HFFc6 (cell line): ENCODE results near the gene HHIPL1. TPM values are rescaled to one million over a fixed set of nuclear protein-coding genes. Genes with fewer than 3 reads are reported as not detected.

Experiments
- DNase-seq: peaks from one replicate; pipeline ENCODE4 v3.0.0-alpha.2; 2018
- H3K27ac Mint-ChIP-seq: 2 replicates; pipeline ENCODE4 v1.8.0; 2020; ENCODE audit warnings: mild to moderate bottlenecking, mixed read lengths
- H3K27me3 Mint-ChIP-seq: 2 replicates; pipeline ENCODE4 v1.8.0; 2021; ENCODE audit warnings: mild to moderate bottlenecking, moderate library complexity, mixed read lengths; ENCODE audit not compliant: insufficient read depth
- H3K36me3 Mint-ChIP-seq: 2 replicates; pipeline ENCODE4 v1.8.0; 2021; ENCODE audit warnings: low read depth, mixed read lengths
- H3K4me1 Mint-ChIP-seq: 2 replicates; pipeline ENCODE4 v1.8.0; 2020; ENCODE audit warnings: low read depth, mixed read lengths
- H3K4me3 Mint-ChIP-seq: 2 replicates; pipeline ENCODE4 v1.8.0; 2020; ENCODE audit warnings: mild to moderate bottlenecking, moderate library complexity, mixed read lengths
- H3K9me3 Mint-ChIP-seq: 2 replicates; pipeline ENCODE4 v1.8.0; 2020; ENCODE audit warnings: mild to moderate bottlenecking, mixed read lengths
- total RNA-seq, 6 experiments: library from RNA; stranded (reverse); fragmentation: NEBNext Ultra II Directional; extraction: Animal tissue kit (Norgen Biotek cat#: 25700); gene quantifications; 2 replicates in 1 of 6; 3 replicates in 5 of 6; pipeline ENCODE4 v1.2.3, GENCODE V29; 2021
- TF ChIP-seq, protein P1 (sequence below): fragments of 200-600 bp; sonication (generic); IDR thresholded peaks from 2 replicates; pipeline ENCODE4 v1.5.0; 2021; ENCODE audit warnings: antibody characterized with exemption, mild to moderate bottlenecking

The HHIPL1 gene
- total RNA-seq, 6 experiments from 2014 or later: 0.99 to 2.8 (median 1.3) TPM

DNA sequence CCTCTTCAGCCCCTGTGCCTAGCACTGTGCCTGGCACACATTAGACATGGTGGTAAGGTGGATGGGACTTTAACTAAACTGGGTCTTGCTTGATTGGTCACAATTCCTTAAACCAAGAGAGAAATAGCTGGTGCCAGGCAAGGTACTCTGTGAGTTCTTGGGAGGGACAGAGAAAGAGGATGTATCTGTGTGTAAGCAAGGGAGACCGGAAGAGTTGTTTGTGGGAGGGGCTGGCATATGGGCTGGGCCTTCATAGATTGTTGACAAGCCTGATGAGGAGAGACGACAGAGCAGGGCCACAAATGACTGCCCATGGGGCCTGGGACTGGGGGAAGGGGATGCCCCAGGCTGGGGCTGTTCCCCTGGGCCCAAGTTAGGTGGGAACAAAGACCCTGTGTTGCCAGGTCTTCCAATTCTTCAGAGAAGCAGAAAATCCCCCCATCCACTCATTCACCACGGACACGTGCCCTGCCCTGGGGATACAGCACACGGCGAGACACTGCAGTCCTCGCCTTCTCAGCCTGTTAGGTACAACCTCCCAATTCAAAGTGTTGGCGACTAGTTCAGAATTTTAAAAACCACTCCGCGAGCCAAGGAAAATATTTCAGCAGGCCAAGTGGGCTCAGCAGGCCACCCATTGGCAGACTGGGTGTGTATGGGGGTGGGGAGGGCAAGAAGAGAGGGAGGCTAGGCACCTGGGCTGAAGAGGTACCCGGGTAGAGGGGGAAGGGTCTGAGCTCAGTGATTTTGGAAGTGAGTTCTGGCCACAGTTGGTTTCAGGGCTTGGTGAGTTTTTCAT lies 27.8 kb downstream of the HHIPL1 start:
- no peaks in the 10 kb centered on the region for H3K36me3 Mint-ChIP-seq
- peaks cover 3% of the 10 kb centered on the region; the same call in 1 of the 2 replicates for H3K27me3 Mint-ChIP-seq
- peaks cover 43% of the 10 kb centered on the region for H3K4me1 Mint-ChIP-seq
- no peak for DNase-seq
- TF ChIP-seq, protein P1, sequence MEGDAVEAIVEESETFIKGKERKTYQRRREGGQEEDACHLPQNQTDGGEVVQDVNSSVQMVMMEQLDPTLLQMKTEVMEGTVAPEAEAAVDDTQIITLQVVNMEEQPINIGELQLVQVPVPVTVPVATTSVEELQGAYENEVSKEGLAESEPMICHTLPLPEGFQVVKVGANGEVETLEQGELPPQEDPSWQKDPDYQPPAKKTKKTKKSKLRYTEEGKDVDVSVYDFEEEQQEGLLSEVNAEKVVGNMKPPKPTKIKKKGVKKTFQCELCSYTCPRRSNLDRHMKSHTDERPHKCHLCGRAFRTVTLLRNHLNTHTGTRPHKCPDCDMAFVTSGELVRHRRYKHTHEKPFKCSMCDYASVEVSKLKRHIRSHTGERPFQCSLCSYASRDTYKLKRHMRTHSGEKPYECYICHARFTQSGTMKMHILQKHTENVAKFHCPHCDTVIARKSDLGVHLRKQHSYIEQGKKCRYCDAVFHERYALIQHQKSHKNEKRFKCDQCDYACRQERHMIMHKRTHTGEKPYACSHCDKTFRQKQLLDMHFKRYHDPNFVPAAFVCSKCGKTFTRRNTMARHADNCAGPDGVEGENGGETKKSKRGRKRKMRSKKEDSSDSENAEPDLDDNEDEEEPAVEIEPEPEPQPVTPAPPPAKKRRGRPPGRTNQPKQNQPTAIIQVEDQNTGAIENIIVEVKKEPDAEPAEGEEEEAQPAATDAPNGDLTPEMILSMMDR: no peak
- no peak overlapping the region for H3K4me3 Mint-ChIP-seq
- H3K27ac Mint-ChIP-seq: peak overlapping the region; percentile 84; the same call in 1 of the 2 replicates
- peaks cover 4% of the 10 kb centered on the region; the same call in 1 of the 2 replicates for H3K9me3 Mint-ChIP-seq

DNA sequence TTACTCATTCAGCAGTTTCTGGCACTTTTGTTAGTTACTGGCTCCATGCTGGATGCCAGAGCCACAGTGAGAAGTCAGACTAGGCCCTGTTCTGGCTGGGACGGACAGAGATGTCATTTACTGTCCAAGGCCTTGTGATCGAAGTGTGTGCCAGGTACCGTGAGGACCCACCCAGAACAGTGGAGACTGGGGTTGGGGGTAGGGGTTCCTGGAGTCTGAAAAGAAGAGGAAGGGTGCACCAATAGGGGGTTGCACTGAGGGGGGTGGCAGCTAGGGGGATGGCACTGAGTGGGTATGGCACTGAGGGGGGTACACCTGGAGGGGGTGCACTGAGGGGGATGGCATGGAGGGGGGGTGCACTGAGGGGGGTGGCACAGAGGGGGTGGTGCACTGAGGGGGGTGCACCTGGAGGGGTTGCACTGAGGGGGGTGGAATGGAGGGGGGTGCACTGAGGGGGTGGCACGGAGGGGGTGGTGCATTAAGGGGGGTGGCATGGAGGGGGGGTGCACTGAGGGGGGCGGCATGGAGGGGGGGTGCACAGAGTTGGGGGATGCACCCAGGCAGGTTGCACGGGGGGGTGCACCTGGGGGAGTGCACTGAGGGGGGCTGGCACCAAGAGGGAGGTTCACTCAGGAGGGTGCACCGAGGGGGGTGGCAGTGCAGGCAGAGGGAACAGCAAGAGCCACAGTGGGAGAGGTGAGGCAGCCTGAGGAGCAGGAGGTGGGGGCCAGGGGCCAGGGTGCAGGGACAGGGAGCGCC lies 28.6 kb downstream of the HHIPL1 start:
- no peak overlapping the region for H3K4me3 Mint-ChIP-seq
- H3K27ac Mint-ChIP-seq: no peak overlapping the region; the same call in 1 of the 2 replicates
- peaks cover 43% of the 10 kb centered on the region for H3K4me1 Mint-ChIP-seq
- no peak for DNase-seq
- H3K27me3 Mint-ChIP-seq: peaks cover 4% of the 10 kb centered on the region; the same call in 1 of the 2 replicates
- peaks cover 4% of the 10 kb centered on the region; the same call in 1 of the 2 replicates for H3K36me3 Mint-ChIP-seq
- TF ChIP-seq, protein P1: no peak
- peaks cover 12% of the 10 kb centered on the region for H3K9me3 Mint-ChIP-seq

DNA sequence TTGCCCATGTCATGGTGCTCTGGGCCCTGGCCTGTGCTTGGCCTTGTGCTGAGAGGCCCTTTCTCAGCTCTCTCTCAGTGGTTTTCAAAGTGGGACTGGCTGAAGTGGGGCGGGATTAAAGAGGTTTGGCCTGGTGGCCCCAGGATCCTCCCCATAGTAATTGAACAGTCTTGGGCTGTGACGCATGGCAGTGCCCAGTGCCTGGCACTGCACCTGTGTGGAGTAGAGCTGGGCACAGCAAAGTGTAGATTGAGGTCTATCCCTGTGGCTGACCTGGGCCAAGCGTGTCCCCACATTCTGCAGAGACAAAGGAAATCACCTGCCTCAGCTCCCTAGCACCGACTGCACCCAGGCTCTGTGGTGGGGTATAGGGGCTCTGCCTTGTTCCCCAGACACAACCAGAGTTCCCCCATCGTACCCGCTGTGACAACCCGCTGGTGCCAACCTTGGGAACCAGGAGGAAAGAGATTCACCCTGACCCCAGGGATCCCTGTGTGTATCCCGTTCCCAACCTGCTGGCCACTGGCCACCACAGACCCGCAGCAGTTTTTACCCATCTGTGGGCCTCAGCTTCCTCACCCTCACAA lies 29.2 kb downstream of the HHIPL1 start:
- Mint-ChIP-seq H3K27ac (no peak overlapping the region), H3K27me3 (peaks cover 3% of the 10 kb centered on the region; the same call in 1 of the 2 replicates), H3K9me3 (peaks cover 19% of the 10 kb centered on the region), H3K4me1 (peaks cover 43% of the 10 kb centered on the region), H3K4me3 (no peak overlapping the region), H3K36me3 (peaks cover 10% of the 10 kb centered on the region; the same call in 1 of the 2 replicates)
- TF ChIP-seq, protein P1: no peak
- no peak for DNase-seq

DNA sequence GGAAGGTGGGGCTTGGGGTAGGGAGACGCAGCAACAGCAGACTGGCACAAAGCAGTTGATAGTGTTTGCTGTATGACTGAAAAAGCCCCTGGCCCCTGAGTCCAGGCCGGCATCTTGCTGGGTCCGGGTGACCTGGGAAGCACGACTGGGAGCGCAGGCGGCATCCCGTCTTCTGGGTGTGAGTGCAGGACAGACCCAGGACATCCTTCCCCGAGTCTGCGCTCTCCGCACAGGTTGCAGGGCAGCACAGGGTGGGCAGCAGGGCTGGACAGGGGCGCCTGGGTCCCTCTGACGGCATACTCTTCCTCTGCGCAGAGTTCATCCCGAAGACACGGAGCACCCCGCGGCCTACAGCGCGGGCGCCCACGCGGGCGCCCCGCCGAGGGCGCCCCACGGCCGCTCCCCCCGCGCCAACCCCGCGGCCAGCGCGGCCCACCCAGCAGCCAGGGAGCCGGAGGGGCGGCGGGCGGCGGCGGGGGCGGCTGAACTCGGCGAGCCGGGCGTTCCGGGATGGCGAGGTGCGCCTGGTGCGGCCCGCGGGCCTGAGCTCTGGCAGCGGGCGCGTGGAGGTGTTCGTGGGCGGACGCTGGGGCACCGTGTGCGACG lies 29.9 kb downstream of the HHIPL1 start:
- TF ChIP-seq, protein P1: no peak
- Mint-ChIP-seq H3K4me1 (peaks cover 43% of the 10 kb centered on the region), H3K4me3 (no peak overlapping the region), H3K27ac (no peak overlapping the region), H3K27me3 (peaks cover 3% of the 10 kb centered on the region; the same call in 1 of the 2 replicates), H3K36me3 (peaks cover 12% of the 10 kb centered on the region; the same call in 1 of the 2 replicates), H3K9me3 (peaks cover 20% of the 10 kb centered on the region)
- no peak for DNase-seq

DNA sequence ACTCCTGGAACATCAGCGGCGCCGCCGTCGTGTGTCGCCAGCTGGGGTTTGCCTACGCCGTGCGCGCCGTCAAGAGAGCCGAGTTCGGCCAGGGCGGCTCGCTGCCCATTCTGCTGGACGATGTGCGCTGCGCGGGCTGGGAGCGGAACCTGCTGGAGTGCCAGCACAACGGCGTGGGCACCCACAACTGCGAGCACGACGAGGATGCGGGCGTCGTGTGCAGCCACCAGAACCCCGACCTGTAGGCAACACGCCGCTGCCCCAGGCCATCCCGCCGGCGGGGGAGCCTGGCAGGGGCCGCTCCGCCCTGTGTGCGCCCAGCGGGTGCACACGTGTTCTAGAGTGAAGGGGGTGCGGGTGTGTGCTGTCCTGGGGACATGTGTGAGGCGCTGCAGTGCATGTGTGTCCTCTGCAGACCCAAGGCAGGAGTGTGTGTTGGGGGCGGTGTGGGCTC lies 30.5 kb downstream of the HHIPL1 start:
- no peak for DNase-seq
- Mint-ChIP-seq H3K36me3 (peaks cover 12% of the 10 kb centered on the region; the same call in 1 of the 2 replicates), H3K4me1 (peaks cover 41% of the 10 kb centered on the region), H3K9me3 (peaks cover 20% of the 10 kb centered on the region), H3K27me3 (peaks cover 3% of the 10 kb centered on the region; the same call in 1 of the 2 replicates), H3K27ac (no peak overlapping the region), H3K4me3 (no peak overlapping the region)
- TF ChIP-seq, protein P1: no peak
